ENCODE measurements around the gene OR5AC2. TPM values are rescaled to one million over a fixed set of nuclear protein-coding genes. Genes with fewer than 3 reads are reported as not detected.

The OR5AC2 gene
- total RNA-seq, 4 donors from 2014 or later, result not detected

- Histone ChIP-seq H3K4me1 (no peaks in the 10 kb centered on the region), H3K27ac (no peak overlapping the region), H3K9me3 (peaks cover 0 to 25% (median 0%) of the 10 kb centered on the region in 4 donors), H3K4me3 (no peak overlapping the region), H3K27me3 (no peaks in the 10 kb centered on the region), H3K36me3 (no peaks in the 10 kb centered on the region)
- WGBS, 2 donors, result 42 to 51% methylated on average over 1 of the region's 1 CpG
- TF ChIP-seq POLR2A (IDR thresholded peaks at IDR 0.05), result no peak
- TF ChIP-seq EP300 (IDR thresholded peaks at IDR 0.05), result no peak
- no peak for TF ChIP-seq CTCF (IDR thresholded peaks at IDR 0.05)
- DNase-seq (ENCODE audit: low spot score in 2 of 2), result no peak
Measured at GRCh38 chr3:98108162-98108561, 21.2 kb downstream of the OR5AC2 start.

- H3K4me1 ChIP-seq, result no peaks in the 10 kb centered on the region
- DNase-seq (ENCODE audit: low spot score in 2 of 2), result no peak
- no peak for TF ChIP-seq CTCF (IDR thresholded peaks at IDR 0.05)
- TF ChIP-seq EP300 (IDR thresholded peaks at IDR 0.05), result no peak
- no peak for TF ChIP-seq POLR2A (IDR thresholded peaks at IDR 0.05)
- no peak overlapping the region for H3K27ac ChIP-seq
- H3K9me3 ChIP-seq, result peaks cover 0 to 25% (median 0%) of the 10 kb centered on the region in 4 donors
- no peaks in the 10 kb centered on the region for H3K27me3 ChIP-seq
- H3K36me3 ChIP-seq, result no peaks in the 10 kb centered on the region
- no peak overlapping the region for H3K4me3 ChIP-seq
- 75 to 78% methylated on average over 4 of the region's 4 CpGs for WGBS, 2 donors
Measured at GRCh38 chr3:98109807-98110549, 23.0 kb downstream of the OR5AC2 start.

GRCh38 chr3:98110550-98110908 is 23.6 kb downstream of the OR5AC2 start:
- DNase-seq (ENCODE audit: low spot score in 2 of 2), result no peak
- Histone ChIP-seq H3K4me3 (no peak overlapping the region), H3K27me3 (no peaks in the 10 kb centered on the region), H3K36me3 (no peaks in the 10 kb centered on the region), H3K9me3 (peaks cover 0 to 28% (median 0%) of the 10 kb centered on the region in 4 donors), H3K4me1 (no peaks in the 10 kb centered on the region), H3K27ac (no peak overlapping the region)
- TF ChIP-seq EP300 (IDR thresholded peaks at IDR 0.05) (no peak), CTCF (IDR thresholded peaks at IDR 0.05) (no peak), POLR2A (IDR thresholded peaks at IDR 0.05) (no peak)

- no peak for TF ChIP-seq POLR2A (IDR thresholded peaks at IDR 0.05)
- no peak for TF ChIP-seq EP300 (IDR thresholded peaks at IDR 0.05)
- no peak for TF ChIP-seq CTCF (IDR thresholded peaks at IDR 0.05)
- WGBS, 2 donors, result 56% methylated on average over 3 of the region's 3 CpGs
- no peak for DNase-seq (ENCODE audit: low spot score in 2 of 2)
- peaks cover 0 to 33% (median 0%) of the 10 kb centered on the region in 4 donors for H3K9me3 ChIP-seq
- H3K27ac ChIP-seq, result no peak overlapping the region
- no peaks in the 10 kb centered on the region for H3K36me3 ChIP-seq
- no peak overlapping the region for H3K4me3 ChIP-seq
- no peaks in the 10 kb centered on the region for H3K4me1 ChIP-seq
- no peaks in the 10 kb centered on the region for H3K27me3 ChIP-seq
Measured at GRCh38 chr3:98114264-98114663, 27.3 kb downstream of the OR5AC2 start.

GRCh38 chr3:98115717-98116116 is 28.7 kb downstream of the OR5AC2 start:
- WGBS, 2 donors, result 95 to 97% methylated on average over 1 of the region's 1 CpG
- H3K27me3 ChIP-seq, result no peaks in the 10 kb centered on the region
- no peak for DNase-seq (ENCODE audit: low spot score in 2 of 2)
- no peak overlapping the region for H3K27ac ChIP-seq
- peaks cover 0 to 27% (median 0%) of the 10 kb centered on the region in 4 donors for H3K9me3 ChIP-seq
- no peaks in the 10 kb centered on the region for H3K36me3 ChIP-seq
- TF ChIP-seq EP300 (IDR thresholded peaks at IDR 0.05) (no peak), CTCF (IDR thresholded peaks at IDR 0.05) (no peak), POLR2A (IDR thresholded peaks at IDR 0.05) (no peak)
- no peaks in the 10 kb centered on the region for H3K4me1 ChIP-seq
- H3K4me3 ChIP-seq, result no peak overlapping the region
